Loucy (cell line): ENCODE measurements around the gene CCL17.
"Not testable (repeated sequence)": the region's sequence is repeated elsewhere in the genome, so short reads cannot be mapped to it uniquely, and the experiment has no call there.

Source experiments
- CTCF ChIP-seq: fragments of 200-600 bp; sonication (generic); conservative IDR thresholded peaks from 2 replicates; pipeline ENCODE4 v1.5.1; 2014; ENCODE audit warnings: mild to moderate bottlenecking, antibody characterized with exemption, low read length
- EZH2phosphoT487 ChIP-seq: fragments of 200-600 bp; IDR thresholded peaks from 2 replicates; pipeline ENCODE4 v1.6.1; 2018; ENCODE audit warnings: antibody characterized with exemption, mild to moderate bottlenecking, moderate library complexity, borderline replicate concordance

DNA sequence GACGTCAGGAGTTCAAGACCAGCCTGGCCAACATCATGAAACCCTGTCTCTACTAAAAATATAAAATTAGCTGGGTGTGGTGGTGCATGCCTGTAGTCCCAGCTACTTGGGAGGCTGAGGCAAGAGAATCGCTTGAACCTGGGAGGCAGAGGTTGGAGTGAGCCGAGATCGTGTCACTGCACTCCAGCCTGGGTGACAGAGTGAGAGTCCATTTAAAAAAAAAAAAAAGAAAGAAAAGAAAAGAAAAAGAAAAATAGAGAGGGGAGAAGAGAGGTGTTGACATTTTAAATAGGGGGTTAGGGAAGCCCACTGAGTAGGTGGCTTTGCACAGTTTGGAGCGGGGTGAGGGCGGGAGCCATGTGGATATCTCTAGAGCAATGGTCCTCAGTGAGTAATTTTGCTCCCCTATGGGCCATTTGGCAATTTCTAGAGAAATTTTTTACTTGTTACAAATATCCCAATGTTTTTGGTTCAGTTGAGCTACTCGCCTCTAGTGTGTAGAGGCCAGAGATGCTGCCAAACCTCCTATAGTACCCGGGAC, 29.6 kb upstream of the CCL17 start:
- not testable (repeated sequence) for TF ChIP-seq EZH2phosphoT487, CTCF
